MG63 (cell line): Measurements from ENCODE around the gene PSMA7. TPM values are rescaled to one million over a fixed set of nuclear protein-coding genes. Genes with fewer than 3 reads are reported as not detected.

ENCODE experiments used
- DNase-seq: peaks from one replicate; pipeline ENCODE4 v3.0.0-alpha.2; 2020
- H3K27me3 ChIP-seq: fragments of 250-450 bp; sonication (Bioruptor Pico); 2 replicates; pipeline ENCODE4 v1.5.1; 2020; ENCODE audit warnings: mild to moderate bottlenecking, moderate library complexity
- H3K36me3 ChIP-seq: fragments of 250-450 bp; sonication (Bioruptor Pico); 2 replicates; pipeline ENCODE4 v1.5.1; 2020; ENCODE audit warnings: mild to moderate bottlenecking, moderate library complexity
- H3K4me3 ChIP-seq: fragments of 250-450 bp; sonication (Bioruptor Pico); 2 replicates; pipeline ENCODE4 v1.5.1; 2020; ENCODE audit warnings: mild to moderate bottlenecking, moderate library complexity
- H3K9me3 ChIP-seq: fragments of 250-450 bp; sonication (Bioruptor Pico); 2 replicates; pipeline ENCODE4 v1.5.1; 2020; ENCODE audit warnings: mild to moderate bottlenecking, moderate library complexity
- total RNA-seq: library from RNA; depleted of rRNA; stranded (reverse); fragments of >200 nt; shearing (Covaris generic); gene quantifications from 2 replicates; pipeline ENCODE4 v1.2.3, GENCODE V29; 2014; ENCODE audit warnings: low replicate concordance

PSMA7 gene
- total RNA-seq, 1 experiment from 2014 or later, result 1,085 TPM

DNA sequence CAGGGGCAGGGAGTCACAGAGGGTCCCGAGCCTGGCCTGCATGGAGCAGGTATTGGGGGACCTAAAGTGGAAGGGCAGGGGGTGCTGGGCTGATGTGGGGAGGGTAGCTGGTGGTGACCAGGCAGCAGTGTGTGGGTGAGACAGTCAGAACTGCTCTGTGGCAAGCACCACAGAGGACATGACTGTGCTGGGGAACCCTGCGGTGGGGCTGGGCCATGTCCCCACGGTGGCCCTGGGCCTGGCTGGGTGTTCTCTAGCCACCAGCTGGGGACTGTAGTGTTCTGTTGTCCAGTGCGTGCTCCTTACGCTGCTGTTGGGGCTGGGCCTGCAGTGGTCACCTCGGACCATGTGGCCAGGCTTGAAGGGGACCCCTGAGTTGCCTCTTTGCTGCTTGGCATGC lies 3.9 kb upstream of the PSMA7 start:
- H3K36me3 ChIP-seq, result peaks cover 22% of the 10 kb centered on the region
- DNase-seq, result no peak
- H3K27me3 ChIP-seq, result no peaks in the 10 kb centered on the region
- H3K4me3 ChIP-seq, result no peak overlapping the region
- no peaks in the 10 kb centered on the region for H3K9me3 ChIP-seq

GRCh38 chr20:62146019-62146755 lies 3.0 kb upstream of the PSMA7 start:
- H3K9me3 ChIP-seq, result no peaks in the 10 kb centered on the region
- DNase-seq, result no peak
- H3K27me3 ChIP-seq, result no peaks in the 10 kb centered on the region
- peaks cover 30% of the 10 kb centered on the region for H3K36me3 ChIP-seq
- no peak overlapping the region for H3K4me3 ChIP-seq

DNA sequence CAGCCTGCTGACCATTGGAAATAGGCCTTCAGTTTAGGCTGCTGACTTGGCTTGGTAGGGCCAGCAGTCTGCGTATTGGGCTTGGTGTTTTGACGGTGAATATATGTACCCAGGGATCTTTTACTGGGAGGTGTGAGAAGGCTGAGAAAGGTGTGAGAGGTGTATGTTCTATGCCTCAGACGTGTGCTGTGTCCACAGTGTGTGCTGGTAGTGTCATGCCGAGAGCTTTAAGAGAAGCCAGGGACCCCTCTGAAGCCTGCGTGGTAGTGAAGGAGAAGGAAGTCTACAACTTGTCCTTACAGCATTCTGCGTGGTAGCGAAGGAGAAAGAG lies 2.5 kb upstream of the PSMA7 start:
- DNase-seq, result no peak
- Histone ChIP-seq H3K4me3 (no peak overlapping the region), H3K36me3 (peaks cover 35% of the 10 kb centered on the region), H3K27me3 (no peaks in the 10 kb centered on the region), H3K9me3 (no peaks in the 10 kb centered on the region)

DNA sequence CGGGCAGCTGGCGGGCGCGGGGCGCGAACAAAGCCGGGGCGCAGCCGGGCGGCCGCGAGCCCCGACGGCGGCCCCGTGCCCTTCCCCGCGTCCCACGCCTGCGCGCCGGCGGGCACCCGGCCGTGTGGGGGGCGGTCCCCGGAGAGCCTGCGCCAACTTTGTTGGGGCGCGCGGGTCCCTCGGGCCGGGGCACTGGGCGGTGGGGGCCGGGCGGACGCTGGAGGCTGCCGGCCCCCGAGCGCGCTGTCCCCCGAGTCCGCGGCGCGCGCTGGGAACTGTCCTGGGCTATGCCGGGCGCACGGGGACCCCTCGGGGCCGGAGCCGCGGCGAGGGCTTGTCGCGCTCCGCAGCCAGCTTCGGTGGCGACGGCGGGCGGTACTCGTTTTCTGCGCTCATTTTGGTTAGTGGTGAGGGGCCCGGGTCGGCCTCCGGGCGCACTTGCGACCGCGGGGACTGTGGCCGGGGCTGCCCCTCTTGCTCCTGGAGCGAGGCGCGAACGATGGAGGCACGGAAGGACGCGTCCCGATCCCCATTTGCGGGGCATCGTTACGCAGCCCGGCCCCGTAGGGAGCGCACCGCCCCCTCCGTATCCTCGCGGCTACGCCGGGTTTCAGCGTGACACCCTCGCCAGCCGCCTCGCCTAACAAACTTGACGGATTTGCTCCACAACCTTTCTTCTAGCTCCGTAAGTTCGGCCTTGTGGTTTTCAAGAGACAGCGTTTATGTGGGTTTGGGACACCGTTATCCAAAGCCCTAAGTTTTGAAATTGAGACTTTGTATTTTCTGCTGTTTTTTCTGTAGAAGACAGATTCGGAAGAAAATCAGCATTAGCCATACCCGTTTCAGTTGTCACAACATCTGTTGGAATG lies 997 bp upstream of the PSMA7 start:
- H3K4me3 ChIP-seq, result peak overlapping the region; percentile 89
- H3K9me3 ChIP-seq, result no peaks in the 10 kb centered on the region
- H3K36me3 ChIP-seq, result peaks cover 47% of the 10 kb centered on the region
- DNase-seq, result peak; percentile 74
- H3K27me3 ChIP-seq, result no peaks in the 10 kb centered on the region

DNA sequence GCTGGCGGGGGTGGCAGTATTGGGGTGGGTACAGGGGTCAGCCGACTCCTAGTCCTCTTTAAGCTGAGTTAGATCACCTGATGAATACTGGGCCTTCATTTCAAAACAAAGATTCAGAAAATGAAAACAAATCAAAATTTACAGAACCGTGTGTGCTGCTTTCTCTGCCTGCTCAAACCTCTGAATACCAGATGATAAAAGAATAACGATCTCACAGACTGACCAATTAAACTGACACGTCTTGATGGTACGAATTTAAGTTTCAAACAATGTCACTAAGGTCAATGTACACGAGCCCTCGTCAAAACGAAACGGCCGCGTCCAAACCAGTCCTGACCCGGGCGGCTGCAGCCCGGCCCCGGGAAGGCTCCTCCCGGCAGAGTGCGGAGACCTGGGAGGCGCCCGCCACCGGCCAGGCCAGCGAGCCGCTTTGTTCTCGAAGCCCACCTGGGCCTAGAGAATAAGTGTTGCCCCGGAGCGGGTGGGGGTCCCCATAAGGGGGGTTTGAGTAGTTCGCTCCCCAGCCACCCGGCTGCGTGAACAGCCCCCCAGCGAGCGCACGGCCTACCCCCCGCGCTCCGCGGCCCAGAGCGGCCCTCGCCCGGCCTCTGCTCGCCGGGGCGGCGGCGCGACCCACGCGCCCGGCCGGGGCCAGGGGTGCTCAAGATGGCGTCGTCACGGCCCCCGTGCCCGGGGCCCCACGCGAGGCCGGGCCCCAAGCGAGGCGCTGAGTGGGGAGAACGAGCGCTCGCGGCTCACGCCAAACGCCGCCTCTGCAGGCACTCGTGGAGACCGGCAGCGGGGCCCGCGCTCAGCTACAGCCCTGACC lies 728 bp downstream of the PSMA7 start:
- peaks cover 64% of the 10 kb centered on the region for H3K36me3 ChIP-seq
- H3K27me3 ChIP-seq, result no peaks in the 10 kb centered on the region
- DNase-seq, result no peak
- H3K9me3 ChIP-seq, result no peaks in the 10 kb centered on the region
- peak overlapping the region; percentile 89 for H3K4me3 ChIP-seq

GRCh38 chr20:62141397-62142251 lies 1.6 kb downstream of the PSMA7 start:
- Histone ChIP-seq H3K9me3 (no peaks in the 10 kb centered on the region), H3K4me3 (peak overlapping the region; percentile 89), H3K36me3 (peaks cover 73% of the 10 kb centered on the region), H3K27me3 (no peaks in the 10 kb centered on the region)
- DNase-seq, result peak; percentile 36

DNA sequence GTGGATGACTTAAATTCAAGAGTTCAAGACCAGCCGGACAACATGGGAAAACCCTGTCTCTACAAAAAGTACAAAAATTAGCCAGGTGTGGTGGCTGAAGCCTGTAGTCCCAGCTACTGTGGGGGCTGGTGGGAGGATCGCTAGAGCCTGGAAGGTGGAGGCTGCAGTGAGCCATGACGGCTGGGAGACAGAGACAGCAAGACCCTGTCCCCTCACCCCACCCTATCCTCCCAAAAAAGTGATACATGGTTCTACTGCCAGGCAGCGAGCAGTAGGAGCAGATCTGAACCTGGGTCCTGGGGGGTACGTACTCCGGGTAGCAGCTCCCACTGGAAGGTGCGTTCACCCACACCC lies 2.2 kb downstream of the PSMA7 start:
- DNase-seq, result no peak
- H3K4me3 ChIP-seq, result peak overlapping the region; percentile 89
- H3K36me3 ChIP-seq, result peaks cover 76% of the 10 kb centered on the region
- no peaks in the 10 kb centered on the region for H3K27me3 ChIP-seq
- H3K9me3 ChIP-seq, result no peaks in the 10 kb centered on the region

GRCh38 chr20:62139636-62140035 lies 3.6 kb downstream of the PSMA7 start:
- Histone ChIP-seq H3K9me3 (no peaks in the 10 kb centered on the region), H3K4me3 (no peak overlapping the region), H3K36me3 (peaks cover 79% of the 10 kb centered on the region), H3K27me3 (no peaks in the 10 kb centered on the region)
- DNase-seq, result no peak

DNA sequence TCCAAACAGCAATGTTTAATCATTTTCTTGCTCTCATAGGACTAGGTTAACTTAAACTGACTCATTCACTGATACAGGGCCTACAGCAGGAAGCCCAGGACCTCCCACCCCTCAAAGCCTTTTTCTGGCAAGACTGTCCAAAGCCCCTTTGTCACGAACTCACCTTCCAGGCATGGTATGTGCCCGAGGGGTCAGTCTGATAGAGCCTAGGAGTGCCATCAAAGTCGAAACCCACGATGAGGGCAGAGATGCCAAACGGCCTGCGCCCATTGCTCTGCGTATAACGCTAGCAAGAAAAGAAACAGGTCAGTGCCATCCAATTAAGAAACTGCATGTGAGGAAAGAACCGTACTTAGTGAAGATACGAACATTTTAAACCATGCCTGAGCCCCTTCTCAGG lies 4.3 kb downstream of the PSMA7 start:
- H3K9me3 ChIP-seq, result no peaks in the 10 kb centered on the region
- no peaks in the 10 kb centered on the region for H3K27me3 ChIP-seq
- H3K36me3 ChIP-seq, result peaks cover 83% of the 10 kb centered on the region
- no peak overlapping the region; the same call in 1 of the 2 replicates for H3K4me3 ChIP-seq
- DNase-seq, result no peak

DNA sequence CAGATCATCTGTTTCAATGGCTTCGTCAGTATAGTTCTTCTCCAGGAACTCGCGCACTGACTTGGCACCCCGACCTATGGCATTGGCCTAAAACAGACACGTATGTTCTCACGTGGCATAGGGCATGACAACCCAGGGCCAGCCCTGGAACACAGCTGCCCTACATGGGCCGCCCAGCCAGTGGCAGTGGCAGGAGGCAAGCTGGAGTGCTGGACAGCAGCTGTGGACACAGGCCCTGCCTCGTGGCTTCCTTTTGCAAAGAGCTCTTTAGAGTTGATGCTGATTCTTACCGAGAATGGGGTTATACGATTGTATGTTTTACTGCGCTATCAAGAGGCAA lies 5.0 kb downstream of the PSMA7 start:
- no peak for DNase-seq
- peaks cover 87% of the 10 kb centered on the region for H3K36me3 ChIP-seq
- H3K27me3 ChIP-seq, result no peaks in the 10 kb centered on the region
- no peaks in the 10 kb centered on the region for H3K9me3 ChIP-seq
- H3K4me3 ChIP-seq, result no peak overlapping the region

DNA sequence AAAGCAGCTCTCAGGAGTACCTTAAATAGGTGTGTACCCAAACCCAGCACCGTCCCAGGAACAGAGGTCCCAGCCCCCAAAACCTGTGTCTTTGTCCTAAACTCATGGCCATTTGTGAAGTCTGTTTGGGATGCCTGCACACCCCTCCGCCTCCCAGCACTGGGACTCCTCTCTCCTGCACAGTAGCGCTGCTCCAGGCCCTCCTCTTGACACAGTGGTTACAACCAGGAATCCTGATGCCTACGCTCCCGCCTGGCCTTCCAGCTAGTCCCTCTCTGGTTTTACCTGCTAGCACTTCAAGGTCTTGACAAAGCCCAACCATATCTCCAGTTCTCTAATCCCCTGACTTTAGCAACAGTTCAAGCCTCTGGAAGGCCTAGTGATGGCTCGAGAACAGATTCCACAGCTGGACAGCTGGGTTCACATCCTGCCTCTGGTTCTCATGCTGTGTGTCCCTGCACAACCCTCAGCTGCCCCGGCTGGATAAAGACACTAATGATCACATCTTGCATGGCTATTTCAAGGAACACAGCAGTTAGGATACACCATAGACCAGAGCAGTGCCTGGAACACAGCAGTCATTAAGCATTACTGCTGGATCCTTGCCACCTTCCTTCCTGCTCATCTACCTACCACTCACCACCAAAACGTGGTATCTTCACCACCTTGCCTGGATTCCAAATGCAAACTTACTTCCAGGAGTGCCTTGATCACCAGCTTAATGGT lies 5.6 kb downstream of the PSMA7 start:
- Histone ChIP-seq H3K36me3 (peaks cover 92% of the 10 kb centered on the region), H3K27me3 (no peaks in the 10 kb centered on the region), H3K4me3 (no peak overlapping the region), H3K9me3 (no peaks in the 10 kb centered on the region)
- no peak for DNase-seq

- DNase-seq, result no peak
- Histone ChIP-seq H3K27me3 (no peaks in the 10 kb centered on the region), H3K36me3 (peaks cover 91% of the 10 kb centered on the region), H3K4me3 (no peak overlapping the region), H3K9me3 (no peaks in the 10 kb centered on the region)
Observed at GRCh38 chr20:62137092-62137384, 6.2 kb downstream of the PSMA7 start.

DNA sequence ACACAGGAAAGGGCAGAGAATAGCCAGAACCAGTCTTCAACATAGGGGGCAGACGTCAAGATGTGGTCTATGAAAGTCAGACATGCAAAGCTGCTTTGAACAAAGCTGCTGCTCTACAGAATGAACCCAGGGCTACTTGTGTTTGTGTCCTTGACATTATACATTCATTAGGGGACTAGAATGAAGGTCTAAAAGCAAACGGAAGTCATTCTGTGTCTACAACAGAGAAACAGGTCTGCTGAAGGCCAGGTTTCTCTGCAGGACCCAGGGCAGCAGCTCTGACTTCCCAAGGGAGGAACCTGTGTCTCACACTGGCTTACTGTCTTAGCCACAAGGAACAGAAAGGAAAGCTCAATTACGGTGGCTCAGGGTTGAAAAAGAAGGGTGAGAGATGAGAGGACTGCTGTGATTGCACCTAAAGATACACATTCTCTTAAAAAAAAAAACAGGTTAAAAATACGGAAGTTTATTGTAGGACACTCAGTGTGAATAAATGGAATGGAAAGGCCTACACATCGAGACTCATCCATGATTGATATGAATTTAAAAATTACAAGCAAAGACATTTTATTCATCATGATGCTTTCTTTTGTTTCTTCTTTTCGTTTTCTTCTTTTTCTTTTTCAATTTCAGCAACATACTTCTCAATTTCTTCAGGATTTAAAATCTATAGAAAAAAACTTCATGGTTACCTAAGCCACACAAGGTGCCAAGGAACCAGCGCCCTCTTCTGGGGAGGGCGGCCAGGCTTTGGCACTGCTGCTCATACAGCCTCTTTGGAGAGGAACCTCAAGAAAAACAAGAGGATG lies 6.7 kb downstream of the PSMA7 start:
- Histone ChIP-seq H3K36me3 (peaks cover 91% of the 10 kb centered on the region), H3K27me3 (no peaks in the 10 kb centered on the region), H3K9me3 (no peaks in the 10 kb centered on the region), H3K4me3 (no peak overlapping the region)
- peak; percentile 61 for DNase-seq

GRCh38 chr20:62135573-62136266 lies 7.5 kb downstream of the PSMA7 start:
- Histone ChIP-seq H3K27me3 (no peaks in the 10 kb centered on the region), H3K4me3 (no peak overlapping the region), H3K9me3 (no peaks in the 10 kb centered on the region), H3K36me3 (peaks cover 91% of the 10 kb centered on the region)
- DNase-seq, result no peak

GRCh38 chr20:62134735-62135231 lies 8.4 kb downstream of the PSMA7 start:
- Histone ChIP-seq H3K36me3 (peaks cover 91% of the 10 kb centered on the region), H3K4me3 (no peak overlapping the region), H3K9me3 (no peaks in the 10 kb centered on the region), H3K27me3 (no peaks in the 10 kb centered on the region)
- DNase-seq, result peak; percentile 54
